GM10248 (cell line): Measurements from ENCODE around the gene MEX3A.
A peak's percentile ranks its signal among the peaks of the same experiment; 100 is the strongest.
"Not testable (repeated sequence)": the region's sequence is repeated elsewhere in the genome, so short reads cannot be mapped to it uniquely, and the experiment has no call there.

Source experiments
- CTCF ChIA-PET: fragments of 300-600 bp; sonication (Branson Sonifier 250); formaldehyde crosslinking; extraction: SDS; loops from one replicate; lab custom pipeline; 2021; ENCODE audit warnings: antibody characterized with exemption; lab: Yijun Ruan, JAX
- POLR2A ChIA-PET: fragments of 350-650 bp; sonication (Branson Sonifier 250); formaldehyde crosslinking; extraction: SDS; loops from one replicate; lab custom pipeline; 2020; ENCODE audit warnings: antibody characterized with exemption; lab: Yijun Ruan, JAX
- DNase-seq: peaks from one replicate; pipeline ENCODE4 v3.0.0; 2012; ENCODE audit errors: extremely low spot score
- TF ChIP-seq, protein P1 (sequence below): IDR thresholded peaks from 2 replicates; pipeline ENCODE4 v1.5.1; 2012; ENCODE audit warnings: mild to moderate bottlenecking, low read depth; ENCODE audit errors: extremely low read depth, missing control alignments, control extremely low read depth

MEX3A gene

DNA sequence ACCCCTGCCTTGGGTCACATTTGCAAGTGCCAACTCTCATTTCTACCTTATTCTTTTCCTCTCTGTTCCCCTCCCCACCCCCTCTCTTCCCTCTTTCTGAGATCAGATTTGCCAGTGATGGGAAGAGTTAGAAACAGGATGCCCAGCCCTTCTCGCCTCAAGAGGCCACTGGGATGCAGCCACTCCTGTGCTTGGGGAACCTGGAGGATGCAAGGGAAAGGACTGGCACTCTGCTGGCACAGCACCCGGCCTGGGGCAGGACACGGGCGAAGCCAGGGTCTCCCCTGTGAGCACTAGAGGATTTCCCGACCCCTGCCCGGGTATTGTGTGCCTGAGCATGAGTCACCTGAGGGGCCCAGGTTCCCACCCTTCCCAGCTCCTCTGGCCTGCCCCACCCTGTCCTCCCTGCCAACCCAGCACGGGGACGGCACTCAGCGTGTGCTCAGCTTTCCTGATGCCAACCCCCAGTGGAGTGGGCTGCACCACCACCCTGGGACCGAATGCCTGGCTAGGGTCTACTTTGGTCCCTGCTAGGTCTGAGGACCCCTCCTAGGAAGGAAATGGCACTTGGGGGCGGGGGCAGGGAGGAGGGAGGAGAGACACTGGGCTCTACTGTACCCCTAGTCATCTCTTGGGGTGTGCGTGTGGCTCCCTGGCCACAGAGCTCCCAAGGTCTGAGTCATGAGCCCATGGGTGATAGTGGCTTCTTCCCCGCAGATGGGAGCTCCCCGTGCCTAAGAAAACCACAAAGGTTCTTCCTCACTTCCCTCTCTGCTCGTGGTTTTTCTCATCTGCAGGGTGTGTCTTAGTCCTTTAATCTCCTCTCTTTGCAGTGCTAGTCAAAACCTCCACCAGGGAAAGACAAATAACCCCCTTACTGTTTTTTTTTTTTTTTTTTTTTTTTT lies 44.6 kb upstream of the MEX3A start:
- TF ChIP-seq, protein P1, sequence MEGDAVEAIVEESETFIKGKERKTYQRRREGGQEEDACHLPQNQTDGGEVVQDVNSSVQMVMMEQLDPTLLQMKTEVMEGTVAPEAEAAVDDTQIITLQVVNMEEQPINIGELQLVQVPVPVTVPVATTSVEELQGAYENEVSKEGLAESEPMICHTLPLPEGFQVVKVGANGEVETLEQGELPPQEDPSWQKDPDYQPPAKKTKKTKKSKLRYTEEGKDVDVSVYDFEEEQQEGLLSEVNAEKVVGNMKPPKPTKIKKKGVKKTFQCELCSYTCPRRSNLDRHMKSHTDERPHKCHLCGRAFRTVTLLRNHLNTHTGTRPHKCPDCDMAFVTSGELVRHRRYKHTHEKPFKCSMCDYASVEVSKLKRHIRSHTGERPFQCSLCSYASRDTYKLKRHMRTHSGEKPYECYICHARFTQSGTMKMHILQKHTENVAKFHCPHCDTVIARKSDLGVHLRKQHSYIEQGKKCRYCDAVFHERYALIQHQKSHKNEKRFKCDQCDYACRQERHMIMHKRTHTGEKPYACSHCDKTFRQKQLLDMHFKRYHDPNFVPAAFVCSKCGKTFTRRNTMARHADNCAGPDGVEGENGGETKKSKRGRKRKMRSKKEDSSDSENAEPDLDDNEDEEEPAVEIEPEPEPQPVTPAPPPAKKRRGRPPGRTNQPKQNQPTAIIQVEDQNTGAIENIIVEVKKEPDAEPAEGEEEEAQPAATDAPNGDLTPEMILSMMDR: no peak

DNA sequence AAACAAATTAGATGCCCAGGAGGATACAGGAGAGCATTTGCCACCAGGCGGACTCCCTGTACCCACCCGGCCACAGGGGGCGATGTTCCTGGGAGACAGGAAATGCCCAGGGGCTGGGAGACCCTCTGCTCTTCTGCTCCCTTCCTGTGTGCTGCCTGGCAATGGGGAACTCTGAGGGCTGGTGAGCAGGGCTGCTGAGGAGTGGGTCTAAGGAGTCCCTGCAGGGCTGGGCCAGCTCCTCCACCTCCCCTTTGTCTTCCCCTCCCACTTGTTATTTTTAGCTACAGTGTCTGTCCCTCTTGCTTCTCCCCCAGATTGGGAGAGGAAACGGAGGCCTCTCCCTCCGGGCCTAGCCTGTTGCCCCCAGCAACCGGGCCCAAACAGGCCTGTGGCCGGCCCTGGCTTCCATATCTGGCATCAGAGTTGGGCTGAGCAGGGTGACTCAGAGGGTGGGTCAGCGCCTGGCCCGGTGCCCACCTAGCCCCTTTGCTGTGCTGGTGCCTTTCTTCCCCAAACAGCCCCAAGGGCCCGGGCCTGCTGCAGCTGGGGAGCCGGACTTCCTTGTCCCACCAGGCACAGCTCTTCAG lies 43.9 kb upstream of the MEX3A start:
- ChIA-PET CTCF (interaction anchor here (1.4 to 27.7 kb wide), 5 partner anchors 9 to 98 kb away, joined by 4 to 1172 read pairs (median 10); partner anchors contain the start of genes LMNA, MEX3A and SLC25A44), POLR2A (interaction anchor here (0.8 to 17.9 kb wide), 4 partner anchors 11 to 25 kb away, joined by 3 to 266 read pairs (median 14); partner anchors contain the start of gene LMNA)
- TF ChIP-seq, protein P1: peak; percentile 39
- peak; percentile 49 for DNase-seq

More for the DNA sequence above, 44.6 kb upstream of the MEX3A start:
- CTCF ChIA-PET: interaction anchor here (0.6 to 27.7 kb wide), 10 partner anchors 9 to 154 kb away, joined by 3 to 1172 read pairs (median 8); partner anchors contain the start of genes LMNA, MEX3A and SLC25A44
- POLR2A ChIA-PET: interaction anchor here (0.6 to 17.9 kb wide), 11 partner anchors 8 to 591 kb away, joined by 3 to 266 read pairs (median 6); partner anchors contain the start of genes LMNA and PMF1
- peak; percentile 69 for DNase-seq

DNA sequence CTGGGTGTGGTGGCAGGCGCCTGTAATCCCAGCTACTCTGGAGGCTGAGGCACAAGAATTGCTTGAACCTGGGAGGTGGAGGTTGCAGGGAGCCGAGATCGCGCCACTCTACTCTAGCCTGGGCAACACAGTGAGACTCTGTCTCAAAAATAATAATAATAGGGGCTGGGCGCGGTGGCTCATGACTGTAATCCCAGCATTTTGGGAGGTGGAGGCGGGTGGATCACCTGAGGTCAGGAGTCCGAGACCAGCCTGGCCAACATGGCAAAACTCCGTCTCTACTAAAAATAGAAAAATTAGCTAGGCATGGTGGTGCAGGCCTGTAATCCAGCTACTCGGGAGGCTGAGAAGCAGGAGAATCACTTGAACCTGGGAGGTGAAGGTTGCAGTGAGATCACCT lies 43.3 kb upstream of the MEX3A start:
- not testable (repeated sequence) for DNase-seq
- CTCF ChIA-PET: interaction anchor here (1.4 to 27.7 kb wide), 5 partner anchors 9 to 99 kb away, joined by 3 to 1172 read pairs (median 6); partner anchors contain the start of genes LMNA and MEX3A

DNA sequence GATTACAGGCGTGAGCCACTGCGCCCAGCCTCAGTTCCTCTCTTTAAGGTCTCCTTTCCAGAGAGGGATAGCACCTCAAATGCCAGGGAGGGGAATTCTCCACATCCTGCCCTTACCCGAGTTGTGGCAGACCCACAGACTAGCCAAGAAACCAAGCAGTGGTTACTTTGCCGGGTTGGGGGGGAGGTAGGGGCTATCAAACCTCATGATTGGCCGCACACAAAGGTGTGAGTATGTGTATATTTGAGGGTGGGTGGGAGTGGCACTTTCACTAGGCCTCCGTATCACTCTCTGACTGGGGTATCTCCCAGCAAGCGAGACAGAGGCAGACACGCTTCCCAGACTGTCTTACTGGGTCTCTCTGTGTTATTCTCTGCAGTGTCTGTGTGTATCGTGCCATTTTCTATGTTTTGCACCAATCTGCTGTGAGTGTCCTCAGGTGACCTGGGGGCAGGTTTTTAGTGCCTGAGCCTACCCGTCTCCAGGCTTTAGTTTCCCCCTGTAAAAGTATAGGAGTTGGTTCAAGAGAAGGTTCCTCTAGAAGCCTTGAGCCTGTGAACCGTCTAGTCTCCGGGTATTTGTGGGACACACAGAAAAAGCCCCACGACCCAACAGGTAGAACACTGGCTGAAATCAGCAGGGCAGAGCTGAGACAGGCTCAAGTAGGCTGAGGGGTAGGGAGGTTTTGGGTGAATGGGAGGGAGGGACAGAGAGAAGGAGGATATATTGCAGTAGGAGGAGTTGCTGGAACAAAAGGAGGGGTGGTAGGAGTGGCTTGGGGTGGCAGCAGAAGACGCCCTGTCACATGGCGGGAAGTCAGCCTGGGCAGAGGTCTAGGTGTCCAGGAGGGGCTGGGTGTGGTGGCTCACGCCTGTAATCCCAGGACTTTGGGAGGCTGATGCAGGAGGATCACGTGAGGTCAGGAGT lies 42.6 kb upstream of the MEX3A start:
- CTCF ChIA-PET: interaction anchor here (0.6 to 27.7 kb wide), 6 partner anchors 8 to 218 kb away, joined by 3 to 1172 read pairs (median 5); partner anchors contain the start of genes LMNA and MEX3A
- POLR2A ChIA-PET: interaction anchor here (1.0 to 17.9 kb wide), 4 partner anchors 9 to 26 kb away, joined by 3 to 266 read pairs (median 13); partner anchors contain the start of gene LMNA
- TF ChIP-seq, protein P1: no peak
- DNase-seq: no peak

More for the DNA sequence above, 43.3 kb upstream of the MEX3A start:
- POLR2A ChIA-PET: interaction anchor here (1.0 to 17.9 kb wide), 4 partner anchors 10 to 25 kb away, joined by 3 to 266 read pairs (median 13); partner anchors contain the start of gene LMNA

DNA sequence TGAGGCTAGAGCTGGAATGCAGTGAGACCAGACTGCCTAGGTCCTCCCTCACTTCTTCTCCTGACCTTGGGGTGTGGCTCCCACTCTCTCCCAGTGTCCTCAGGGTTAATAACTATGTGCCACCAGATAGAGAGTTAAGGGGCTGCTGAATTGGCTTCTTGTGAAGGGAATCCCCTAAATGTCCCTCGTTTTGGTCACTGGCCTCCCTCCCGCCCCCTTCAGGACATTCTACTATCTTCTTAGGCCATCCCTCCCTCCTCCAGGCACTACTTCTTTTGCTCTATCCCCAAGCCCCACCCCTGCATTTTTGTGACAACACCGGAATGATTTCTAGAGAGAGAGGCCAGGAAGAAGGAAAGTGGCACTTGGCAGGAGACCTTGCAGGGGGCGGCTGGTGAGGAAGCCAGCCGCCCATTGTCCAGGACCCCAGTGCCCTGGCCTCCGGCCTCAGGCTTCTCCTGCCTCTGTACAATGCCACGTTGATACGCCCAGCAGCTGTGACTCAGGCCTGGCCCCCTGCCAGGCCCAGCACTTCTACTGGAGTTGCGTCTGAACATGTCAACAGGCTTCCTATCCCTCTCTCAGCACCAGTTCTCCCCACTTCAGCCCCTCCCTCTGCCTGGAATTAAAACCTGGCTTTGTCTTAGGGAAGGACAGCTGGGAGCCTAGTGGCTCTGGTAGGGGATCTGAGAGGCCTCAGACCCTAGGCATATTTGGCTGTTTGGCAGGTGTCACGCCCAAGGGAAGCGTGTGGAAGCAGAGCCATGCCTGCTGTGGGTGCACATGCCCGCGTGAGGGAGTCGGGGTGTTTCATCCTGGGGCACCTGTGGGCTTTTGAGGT lies 41.3 kb upstream of the MEX3A start:
- POLR2A ChIA-PET: interaction anchor here (4.3 to 17.9 kb wide), 2 partner anchors 8 to 22 kb away, joined by 23 to 266 read pairs; partner anchors contain the start of gene LMNA
- CTCF ChIA-PET: interaction anchor here (1.0 to 27.7 kb wide), 5 partner anchors 9 to 101 kb away, joined by 4 to 1172 read pairs (median 7); partner anchors contain the start of genes LMNA and MEX3A
- no peak for DNase-seq
- TF ChIP-seq, protein P1: no peak
